Measurements from ENCODE around the gene CLDN5. TPM values are rescaled to one million over a fixed set of nuclear protein-coding genes. Genes with fewer than 3 reads are reported as not detected.

The CLDN5 gene, protein sequence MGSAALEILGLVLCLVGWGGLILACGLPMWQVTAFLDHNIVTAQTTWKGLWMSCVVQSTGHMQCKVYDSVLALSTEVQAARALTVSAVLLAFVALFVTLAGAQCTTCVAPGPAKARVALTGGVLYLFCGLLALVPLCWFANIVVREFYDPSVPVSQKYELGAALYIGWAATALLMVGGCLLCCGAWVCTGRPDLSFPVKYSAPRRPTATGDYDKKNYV
- 6.4 and 11.2 TPM in 2 replicates for total RNA-seq

DNA sequence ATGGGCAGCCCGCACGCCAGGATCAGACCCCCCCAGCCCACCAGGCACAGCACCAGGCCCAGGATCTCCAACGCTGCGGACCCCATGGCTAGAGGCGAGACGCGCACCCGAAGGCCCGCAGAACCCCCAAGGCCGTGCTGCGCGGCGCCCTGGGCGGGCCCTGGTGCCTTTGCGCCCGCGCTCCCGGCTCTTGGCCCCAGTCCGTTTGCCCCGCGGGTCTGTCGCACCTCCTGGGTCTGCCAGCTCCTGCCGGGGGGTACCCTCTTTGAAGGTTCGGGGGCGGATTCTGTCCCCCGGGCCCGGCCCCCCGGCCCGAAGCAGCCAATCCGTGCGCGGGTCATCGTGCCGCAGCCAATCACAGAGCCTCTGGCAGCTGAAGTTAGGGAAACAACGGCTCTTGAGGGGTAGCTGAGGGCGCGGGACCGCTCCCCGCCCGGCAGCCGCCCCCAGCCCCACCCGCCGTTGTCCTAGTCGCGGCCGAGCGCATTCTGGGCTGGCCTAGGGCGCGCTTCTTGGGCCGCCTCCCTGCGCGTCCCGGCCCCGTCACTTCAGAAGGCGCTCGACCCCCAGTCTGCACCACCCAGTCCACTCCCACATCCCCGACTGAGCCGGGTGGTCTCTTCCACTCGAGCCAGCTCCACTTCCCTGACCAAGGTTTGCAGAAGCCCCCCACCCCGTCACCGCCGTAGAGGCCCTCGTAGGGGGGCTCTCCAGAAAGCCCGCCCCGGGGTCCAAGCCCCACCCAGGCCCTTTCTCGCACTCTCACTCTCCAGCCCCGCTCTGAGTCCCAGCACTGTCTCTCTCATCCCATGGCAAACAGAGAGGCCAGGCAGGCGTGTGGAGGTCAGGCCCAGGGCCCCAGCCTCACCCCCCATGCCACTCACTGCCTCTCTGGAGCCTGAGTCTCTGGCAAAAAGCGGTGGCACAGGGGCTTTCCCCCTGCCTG is at the start of gene CLDN5:
Gene CLDN5, minus strand, starts transcription at position 241 of the 946 bp plus-strand sequence. Its CDS starts 155 bp downstream, at position 86.

DNA sequence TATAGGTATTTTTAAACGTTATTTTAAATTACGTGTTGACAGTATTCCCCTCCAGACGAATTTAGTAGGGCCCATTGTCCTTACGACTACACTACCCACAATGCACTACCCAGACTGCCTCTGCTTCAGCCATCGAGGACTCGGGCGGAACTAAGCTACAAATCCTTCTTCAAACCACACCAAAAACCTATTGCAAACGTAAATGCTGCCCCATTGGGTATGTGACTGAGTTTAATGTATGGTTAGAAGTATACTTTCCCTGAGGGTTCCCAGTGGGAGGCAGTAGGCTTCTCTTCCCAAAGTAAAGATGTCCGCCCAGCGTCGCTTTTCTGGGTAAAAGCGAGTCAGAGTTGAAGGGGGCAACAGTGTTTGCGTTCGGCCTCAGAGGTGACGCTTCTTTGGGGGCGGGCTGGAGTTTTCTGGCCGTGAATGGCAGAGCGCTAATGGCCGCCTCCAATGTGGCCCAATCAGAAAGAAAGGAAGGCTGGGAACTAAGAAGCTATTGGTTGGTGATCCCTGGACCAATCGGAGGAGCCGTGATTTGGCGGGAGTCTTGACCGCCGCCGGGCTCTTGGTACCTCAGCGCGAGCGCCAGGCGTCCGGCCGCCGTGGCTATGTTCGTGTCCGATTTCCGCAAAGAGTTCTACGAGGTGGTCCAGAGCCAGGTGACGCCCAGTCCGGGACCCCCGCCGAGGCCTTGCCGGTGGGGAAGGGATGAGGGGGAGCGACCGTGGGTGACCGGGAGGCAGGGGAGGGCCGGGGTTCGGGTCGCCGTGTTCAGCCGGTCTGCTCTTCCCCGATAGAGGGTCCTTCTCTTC is 44.6 kb downstream of the CLDN5 start, which contains the start of gene CDC45:
Gene CDC45, plus strand, starts transcription at position 566 of the 818 bp plus-strand sequence. Its CDS starts 49 bp downstream, at position 615.

DNA sequence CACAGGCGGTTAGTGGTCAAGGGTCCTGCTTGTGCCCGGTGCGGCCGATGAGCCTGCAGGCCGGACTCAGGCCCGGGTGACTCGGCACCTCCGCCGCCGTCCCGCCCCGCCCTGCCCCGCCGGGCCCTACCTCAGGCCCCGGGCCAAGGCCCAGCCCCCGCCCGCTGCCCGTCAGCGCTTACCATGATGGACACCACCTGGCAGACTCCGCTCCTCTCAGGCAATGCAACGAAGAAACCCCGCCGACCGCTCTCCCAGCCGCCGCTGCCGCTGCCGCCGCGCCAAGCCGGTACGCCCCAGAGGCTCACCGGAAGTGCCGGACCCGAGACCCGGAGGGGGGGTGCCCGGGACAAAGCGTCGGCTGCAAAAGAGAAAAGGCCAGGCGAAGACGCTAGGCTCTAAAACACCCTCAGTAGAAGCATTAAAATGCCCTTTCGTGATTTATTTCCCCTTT is 45.3 kb downstream of the CLDN5 start, which contains the start of gene UFD1:
Gene UFD1, minus strand, starts transcription at position 293 of the 454 bp plus-strand sequence. Its CDS starts 108 bp downstream, at position 185.

Other genes with a start within 250 kb of the CLDN5 start
- 6.9 and 8.2 TPM in 2 replicates for gene CLTCL1, start 232.7 kb downstream of the CLDN5 start, total RNA-seq
- 17.3 and 20.9 TPM in 2 replicates for gene HIRA, start 92.7 kb downstream of the CLDN5 start, total RNA-seq
- gene MRPL40, start 91.9 kb downstream of the CLDN5 start, total RNA-seq: 48.4 and 63.7 TPM in 2 replicates
- gene C22orf39, start 76.7 kb downstream of the CLDN5 start, total RNA-seq: 17.4 and 33.4 TPM in 2 replicates
- 69.6 and 81.9 TPM in 2 replicates for gene UFD1, start 45.2 kb downstream of the CLDN5 start, total RNA-seq
- gene CDC45, start 44.5 kb downstream of the CLDN5 start, total RNA-seq: 22.2 and 33.2 TPM in 2 replicates
- 16.5 and 26.2 TPM in 2 replicates for gene SEPTIN5, start 190.1 kb upstream of the CLDN5 start, total RNA-seq
- gene GP1BB, start 199.1 kb upstream of the CLDN5 start, total RNA-seq: 0.29 and 3.0 TPM in 2 replicates
- not detected in 2 replicates for gene TBX1, start 236.4 kb upstream of the CLDN5 start, total RNA-seq

Measured in myometrial cell (primary cell).